ENCODE data around the gene ADRB1.

DNA sequence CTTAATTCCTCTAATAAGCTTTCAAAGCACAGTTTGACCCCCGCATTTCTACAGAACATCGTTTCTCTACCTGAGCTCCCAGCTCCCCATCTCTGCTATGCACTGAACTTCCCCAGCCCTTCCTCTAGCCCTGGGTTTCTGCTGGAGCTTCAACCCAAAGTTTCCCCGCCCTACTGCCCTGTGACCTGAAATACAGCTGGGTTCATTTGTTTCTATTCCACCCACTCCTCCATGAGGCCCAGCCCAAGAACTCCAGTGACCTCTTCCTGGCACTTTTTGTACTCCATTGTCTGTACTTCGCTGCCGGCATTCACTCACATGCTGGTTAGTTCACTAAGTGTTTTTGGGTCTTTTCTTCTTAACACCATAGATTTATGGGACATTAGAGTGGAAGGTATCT lies 35.8 kb downstream of the ADRB1 start:
- TF ChIP-seq, protein P1, sequence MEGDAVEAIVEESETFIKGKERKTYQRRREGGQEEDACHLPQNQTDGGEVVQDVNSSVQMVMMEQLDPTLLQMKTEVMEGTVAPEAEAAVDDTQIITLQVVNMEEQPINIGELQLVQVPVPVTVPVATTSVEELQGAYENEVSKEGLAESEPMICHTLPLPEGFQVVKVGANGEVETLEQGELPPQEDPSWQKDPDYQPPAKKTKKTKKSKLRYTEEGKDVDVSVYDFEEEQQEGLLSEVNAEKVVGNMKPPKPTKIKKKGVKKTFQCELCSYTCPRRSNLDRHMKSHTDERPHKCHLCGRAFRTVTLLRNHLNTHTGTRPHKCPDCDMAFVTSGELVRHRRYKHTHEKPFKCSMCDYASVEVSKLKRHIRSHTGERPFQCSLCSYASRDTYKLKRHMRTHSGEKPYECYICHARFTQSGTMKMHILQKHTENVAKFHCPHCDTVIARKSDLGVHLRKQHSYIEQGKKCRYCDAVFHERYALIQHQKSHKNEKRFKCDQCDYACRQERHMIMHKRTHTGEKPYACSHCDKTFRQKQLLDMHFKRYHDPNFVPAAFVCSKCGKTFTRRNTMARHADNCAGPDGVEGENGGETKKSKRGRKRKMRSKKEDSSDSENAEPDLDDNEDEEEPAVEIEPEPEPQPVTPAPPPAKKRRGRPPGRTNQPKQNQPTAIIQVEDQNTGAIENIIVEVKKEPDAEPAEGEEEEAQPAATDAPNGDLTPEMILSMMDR (conservative IDR thresholded peaks at IDR 0.05; ENCODE audit: low read depth in 2 of 2): no peak
- TF ChIP-seq EZH2 (IDR thresholded peaks at IDR 0.05; ENCODE audit: low read depth, unreplicated experiment): no peak
- TF ChIP-seq POLR2AphosphoS5 (IDR thresholded peaks at IDR 0.05; ENCODE audit: low read depth): no peak
- TF ChIP-seq NANOG (IDR thresholded peaks at IDR 0.05; ENCODE audit: borderline replicate concordance): no peak
